Amygdala (tissue), 56 donors: Measurements from ENCODE around the gene TJP1.
"Not testable (repeated sequence)": the region's sequence is repeated elsewhere in the genome, so short reads cannot be mapped to it uniquely, and the experiment has no call there.

Experiments
- DNase-seq, 56 donors: peaks; one replicate each; lab custom pipeline; 2025; lab: John Stamatoyannopoulos, UW

TJP1 gene

DNA sequence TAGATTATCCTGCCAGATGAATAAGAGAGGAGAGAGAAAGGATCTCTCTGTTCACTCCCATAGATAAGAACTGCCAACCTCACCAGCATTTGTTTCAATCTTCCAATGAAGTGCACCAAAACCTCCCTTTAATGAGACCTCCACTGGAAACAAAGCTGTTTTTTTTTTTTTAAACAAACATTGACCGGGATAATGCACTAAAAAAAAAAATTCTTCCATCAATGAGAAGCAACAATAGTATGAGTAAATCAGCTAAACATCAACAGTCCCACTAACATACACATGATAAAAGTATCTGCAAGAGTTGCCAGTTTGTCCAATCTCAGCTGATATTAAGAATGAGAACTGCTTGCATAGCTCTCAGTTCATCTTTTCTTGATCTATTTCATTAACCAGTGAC is 19.9 kb downstream of the TJP1 start:
- no peak for DNase-seq

DNA sequence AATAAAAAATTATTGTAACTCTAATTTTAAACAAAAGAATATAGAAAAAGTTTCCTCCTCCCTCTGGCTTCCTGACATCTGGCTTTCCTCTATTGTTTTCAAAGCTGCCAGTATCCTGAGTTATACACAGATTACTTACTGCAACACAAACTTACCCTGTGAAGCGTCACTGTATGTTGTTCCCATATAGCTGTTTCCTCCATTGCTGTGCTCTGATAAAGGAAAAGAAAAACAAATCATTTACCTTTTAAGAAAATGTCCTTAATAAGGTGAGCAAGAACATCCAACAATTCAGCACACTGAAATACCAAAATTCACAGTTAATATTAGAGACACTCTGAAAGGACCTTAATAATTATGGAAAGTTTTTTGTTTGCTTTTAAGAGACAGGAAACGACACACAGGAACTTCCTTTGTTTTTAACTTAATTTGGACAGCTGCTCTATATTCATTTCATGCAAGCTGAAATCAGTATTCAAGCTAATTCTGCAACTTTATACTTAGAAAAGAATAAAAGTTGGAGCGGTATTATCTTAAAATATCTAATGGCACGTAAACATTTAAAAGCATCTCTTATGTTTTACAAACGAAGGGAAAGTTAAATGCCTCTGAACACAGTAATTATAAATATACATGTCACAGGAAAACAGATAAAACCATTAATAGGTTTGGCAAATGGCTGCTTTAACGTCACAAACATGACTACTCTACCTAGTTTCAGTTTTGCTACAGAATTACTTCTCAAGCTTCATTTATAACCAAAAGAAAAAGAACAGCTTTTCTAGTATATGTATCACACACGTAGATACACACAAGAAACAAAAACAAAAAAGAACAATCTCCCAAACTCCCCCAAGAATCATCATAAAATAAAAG is 21.5 kb downstream of the TJP1 start:
- DNase-seq, result no peak

DNA sequence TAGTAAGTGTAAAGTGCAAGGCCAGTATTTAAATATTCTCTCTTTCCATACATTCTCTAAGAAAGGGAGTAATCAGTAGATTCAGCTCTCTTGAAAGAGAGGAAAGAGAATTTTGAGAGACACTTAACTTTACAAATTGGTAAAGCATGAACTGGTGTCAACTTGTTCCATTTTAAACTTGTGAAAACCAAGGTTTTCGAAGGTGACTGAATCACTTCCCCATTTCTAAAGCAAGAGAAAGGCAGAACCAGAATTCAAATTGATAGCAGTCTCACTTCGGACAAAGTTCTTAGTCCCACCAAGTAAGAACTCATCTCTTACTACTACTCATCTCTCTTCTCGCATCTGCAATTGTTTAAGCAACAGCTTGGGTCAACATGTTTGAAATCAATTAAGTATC is 22.4 kb downstream of the TJP1 start:
- DNase-seq, result no peak

DNA sequence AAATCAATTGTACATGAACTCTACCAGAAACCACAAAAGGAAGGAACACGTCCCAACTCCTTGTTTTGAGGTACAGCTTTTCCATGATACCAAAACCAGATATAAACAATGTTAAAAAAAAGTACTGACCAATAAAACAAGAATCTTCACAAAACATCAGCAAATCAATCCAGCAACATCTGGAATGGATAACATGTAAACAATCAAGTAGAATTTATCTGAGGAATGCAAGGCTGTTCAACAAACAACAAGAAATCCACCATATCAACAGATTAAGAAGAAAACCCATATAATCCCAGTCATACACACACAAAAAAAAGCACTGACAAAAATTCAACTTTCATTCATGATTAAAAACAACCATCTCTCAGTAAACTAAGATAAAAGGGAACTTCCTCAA is 26.7 kb downstream of the TJP1 start:
- DNase-seq, result no peak

DNA sequence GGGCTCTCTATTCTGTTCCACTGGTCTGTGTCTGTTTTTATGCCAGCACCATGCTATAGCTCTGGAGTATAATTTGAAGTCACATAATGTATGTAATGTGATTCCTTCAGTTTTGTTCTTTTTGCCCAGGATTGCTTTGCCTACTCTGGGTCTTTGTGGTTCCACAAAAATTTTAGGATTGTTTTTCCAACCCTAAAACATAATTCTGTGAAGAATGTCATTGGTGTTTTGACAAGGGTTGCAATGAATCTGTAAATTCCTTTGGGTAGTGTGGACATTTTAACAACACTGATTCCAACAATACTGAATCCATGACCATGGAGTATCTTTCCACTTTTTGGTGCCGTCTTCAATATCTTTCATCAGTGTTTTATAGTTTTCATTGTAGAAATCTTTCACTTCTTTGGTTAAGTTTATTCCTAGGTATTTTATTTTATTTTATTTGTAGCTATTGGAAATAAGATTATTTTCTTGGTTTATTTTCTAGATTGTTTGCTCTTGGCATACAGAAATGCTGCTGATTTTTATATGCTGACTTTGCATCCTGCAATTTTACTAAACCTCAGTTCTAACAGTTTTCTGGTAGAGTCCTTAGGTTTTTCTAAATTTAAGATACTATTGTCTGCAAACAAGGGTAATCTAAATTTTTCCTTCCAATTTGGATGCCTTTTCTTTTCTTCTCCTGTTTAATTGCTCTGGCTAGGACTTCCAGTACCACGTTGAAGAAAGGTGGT is 29.7 kb downstream of the TJP1 start:
- no peak for DNase-seq

DNA sequence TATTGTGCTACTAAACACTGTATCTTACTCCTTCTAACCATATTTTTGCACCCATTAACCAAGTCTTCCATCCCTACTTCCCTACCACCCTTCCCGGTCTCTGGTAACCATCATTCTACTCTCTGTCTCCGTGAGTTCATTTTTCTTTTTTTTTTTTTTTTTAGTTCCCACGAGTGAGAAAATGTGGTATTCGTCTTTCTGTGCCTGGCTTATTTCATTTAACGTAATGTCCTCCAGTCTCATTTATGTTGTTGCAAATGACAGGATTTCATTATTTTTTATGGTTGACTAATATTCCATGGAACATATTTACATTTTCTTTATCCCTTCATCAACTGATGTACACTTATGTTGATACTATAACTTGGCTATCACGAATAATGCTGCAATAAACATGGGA is 31.7 kb downstream of the TJP1 start:
- DNase-seq, result no peak

DNA sequence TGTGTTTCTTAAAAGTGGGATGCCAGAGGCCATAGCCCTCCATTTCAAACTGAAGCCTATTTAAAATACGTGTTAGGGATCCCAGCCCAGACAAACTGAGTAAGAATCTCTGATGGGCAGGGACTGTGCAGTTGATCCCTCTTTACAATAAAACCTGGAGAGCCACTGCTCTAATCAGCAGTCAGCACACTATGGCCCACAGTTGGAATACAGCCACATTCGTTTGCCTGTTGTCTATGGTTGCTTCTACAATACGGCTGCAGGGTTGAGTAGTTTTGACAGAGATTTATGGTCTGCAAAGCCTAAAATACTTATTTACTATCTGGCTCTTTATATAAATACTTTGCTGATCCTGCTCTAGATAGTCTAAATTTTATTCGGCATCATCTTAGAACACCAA is 32.4 kb downstream of the TJP1 start:
- peak in 1 of 56 donors; percentile 5 for DNase-seq

DNA sequence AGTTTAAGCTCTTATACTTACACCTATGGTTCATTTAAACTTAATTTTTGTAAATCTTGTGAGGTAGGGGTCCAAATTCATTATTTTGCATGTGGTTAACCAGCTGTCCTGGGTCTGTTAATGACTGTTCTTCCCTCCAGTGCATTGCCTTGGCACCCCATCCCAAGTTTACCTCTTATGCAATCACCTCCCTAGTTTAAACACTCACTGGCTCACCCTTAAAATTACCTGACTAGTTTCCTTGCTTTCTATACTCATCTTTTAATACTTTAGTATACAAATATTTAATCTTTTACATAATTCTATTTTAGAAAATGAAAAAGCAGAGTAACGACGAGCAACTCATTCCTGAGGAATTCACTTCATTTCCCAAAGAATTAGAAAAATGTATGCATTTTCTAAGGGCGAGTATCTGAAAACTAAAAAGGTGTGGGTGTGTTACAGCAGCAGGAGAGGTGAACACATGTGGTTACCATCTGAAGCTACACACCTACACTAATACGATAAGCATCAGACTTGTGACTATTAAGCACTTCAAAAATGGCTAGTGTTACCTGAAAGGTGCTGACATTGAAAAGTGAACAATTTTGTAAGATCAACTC is 33.7 kb downstream of the TJP1 start:
- no peak for DNase-seq

DNA sequence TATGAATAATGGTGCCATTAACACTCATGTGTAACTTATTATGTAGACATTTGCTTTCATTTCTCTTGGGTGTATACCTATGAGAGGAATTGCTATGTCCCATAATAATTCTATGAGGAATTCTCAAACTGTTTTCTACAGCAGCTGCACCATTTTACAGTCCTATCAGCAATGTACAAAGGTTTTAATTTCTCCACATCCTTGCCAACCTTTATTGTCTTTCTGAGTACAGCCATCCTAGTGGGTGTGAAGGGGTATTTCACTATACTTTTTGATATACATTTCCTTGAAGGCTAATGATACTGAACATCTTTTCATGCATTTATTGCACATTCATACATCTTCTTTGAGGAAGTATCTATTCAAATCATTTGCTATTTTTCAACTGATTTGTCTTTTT is 34.5 kb downstream of the TJP1 start:
- no peak for DNase-seq

DNA sequence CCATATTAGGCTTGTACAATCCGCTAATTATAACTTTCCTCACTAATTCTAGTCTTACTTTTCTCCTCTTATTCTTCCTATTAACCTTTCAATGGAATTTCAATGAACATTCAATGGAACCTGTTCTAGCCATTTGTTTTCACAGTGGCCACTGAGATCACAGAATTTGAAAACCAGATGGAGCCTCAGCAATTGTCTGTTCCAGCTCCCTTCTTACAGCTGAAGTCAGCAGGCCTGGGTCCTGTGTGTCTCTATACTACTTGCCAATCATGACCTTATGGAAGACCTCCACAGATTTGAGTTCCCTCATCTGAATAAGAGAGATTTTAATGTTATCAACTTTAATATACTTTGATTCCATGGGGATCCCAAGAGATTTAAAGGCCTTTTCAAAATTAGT is 36.6 kb downstream of the TJP1 start:
- DNase-seq, result no peak

DNA sequence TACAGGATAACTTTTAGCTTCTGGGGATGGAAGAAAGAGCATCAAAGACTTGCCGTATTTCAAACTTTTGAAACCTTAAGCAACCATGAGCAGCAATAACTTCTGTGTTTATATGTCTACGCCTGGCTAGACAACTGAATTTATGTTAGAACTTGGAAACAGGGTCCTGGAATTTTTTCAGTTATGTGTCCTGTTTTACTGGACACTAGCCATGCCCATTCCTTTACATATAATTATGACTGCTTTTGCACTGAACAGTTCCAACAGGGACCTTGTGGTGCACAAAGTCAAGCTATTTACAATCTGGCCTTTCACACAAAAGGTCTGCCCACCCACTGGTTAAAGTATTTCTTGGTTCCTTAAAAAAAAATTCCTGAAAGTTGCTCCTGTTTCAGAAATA is 37.1 kb downstream of the TJP1 start:
- DNase-seq, result no peak

DNA sequence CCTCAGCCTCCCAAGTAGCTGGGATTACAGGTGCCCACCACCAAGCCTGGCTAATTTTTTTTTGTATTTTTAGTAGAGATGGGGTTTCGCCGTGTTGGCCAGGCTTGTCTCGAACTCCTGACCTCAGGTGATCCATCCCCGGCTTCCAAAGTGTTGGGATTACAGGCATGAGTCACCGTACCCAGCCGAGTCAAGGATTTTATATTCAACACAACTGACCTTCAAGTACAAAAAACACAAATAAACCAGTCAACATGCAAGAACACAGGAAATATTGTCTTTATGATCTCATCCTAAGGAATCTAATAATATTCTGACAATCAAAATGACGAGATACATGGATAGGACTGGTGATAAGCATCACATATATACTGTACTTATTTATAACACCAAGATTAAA is 37.9 kb downstream of the TJP1 start:
- no peak for DNase-seq

DNA sequence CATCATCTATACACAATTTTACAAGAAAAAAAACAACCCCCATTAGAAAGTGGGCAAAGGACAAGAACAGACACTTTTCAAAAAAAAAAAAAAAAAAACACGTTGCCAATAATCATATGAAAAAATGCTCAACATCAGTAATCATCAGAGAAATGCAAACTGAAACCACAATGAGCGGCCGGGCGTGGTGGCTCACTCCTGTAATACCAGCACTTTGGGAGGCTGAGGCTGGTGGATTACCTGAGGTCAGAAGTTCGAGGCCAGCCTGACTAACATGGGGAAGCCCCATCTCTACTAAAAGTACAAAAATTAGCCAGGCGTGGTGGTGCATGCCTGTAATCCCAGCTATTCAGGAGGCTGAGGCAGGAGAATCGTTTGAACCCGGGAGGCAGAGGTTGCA is 39.5 kb downstream of the TJP1 start:
- DNase-seq, result not testable (repeated sequence)

DNA sequence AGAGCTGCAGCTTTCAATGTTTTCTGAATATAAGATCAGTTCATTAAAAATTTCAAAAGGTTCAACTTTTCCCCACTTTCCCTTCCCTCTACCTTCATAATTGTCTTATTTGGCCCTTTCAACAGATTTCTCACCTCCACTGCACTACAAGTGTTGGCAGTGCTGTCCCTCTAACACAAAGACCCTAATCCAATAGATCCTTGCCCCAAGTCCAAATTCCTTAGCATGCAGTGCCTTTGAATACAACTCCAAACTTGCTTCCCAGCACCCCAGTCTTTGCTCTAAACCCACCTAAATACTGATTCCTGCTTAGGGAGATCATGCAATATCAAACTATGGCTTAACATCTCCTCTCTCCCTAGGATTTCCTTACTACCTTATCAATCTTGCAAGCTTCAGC is 43.9 kb downstream of the TJP1 start:
- DNase-seq, result no peak

DNA sequence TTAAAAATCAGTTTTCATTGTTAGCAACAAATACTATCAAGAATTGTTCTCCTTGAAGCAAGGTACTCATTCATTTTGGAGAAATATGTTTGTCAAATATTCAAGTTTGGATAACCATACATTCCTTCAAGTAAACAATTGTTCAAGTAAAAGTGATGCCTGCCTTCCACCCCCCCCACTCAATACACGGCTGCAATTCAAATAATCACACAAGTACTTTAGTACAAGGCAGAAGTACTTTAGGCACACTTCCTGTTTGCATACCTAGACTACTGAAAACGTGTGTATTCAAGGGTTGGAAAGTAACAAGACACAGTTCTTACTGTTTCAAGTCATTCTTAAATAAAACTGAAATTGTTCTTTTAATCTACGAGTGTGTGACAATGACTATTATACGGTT is 45.4 kb downstream of the TJP1 start:
- DNase-seq, result no peak

DNA sequence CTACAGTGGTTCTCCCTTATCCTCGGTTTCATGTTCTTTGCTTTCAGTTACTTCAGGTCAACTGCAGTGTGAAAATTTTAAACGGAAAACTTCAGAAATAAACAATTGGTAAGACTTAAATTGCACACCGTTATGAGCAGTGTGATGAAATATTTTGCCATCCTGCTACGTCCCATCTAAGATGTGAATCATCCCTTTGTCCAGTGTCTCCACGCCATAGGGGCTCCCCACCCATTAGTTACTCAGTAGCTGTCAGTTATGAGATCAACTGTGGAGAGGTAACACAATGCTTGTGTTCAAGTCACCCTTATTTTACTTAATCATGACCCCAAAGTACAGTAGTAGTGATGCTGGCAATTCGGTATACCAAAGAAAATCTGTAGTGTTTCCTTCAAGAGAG is 47.4 kb downstream of the TJP1 start:
- no peak for DNase-seq

DNA sequence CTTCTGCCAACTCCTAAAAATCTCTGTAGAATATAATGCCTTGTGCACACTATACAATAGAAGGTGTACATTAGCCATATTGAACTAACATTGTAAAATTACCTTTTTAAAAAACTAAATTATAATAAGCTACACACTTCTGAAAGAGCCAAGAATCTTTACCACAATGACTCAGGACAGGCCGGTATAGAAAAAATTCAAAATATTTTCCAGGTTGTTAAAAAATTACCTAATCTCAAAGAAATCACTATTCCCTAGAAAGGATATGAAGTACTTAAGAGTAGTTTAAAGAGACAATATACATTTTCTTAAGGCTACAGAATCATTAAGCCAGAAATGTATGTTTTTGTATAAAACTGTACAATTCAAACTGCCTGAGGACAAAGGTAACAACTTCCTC is 48.5 kb downstream of the TJP1 start:
- no peak for DNase-seq

DNA sequence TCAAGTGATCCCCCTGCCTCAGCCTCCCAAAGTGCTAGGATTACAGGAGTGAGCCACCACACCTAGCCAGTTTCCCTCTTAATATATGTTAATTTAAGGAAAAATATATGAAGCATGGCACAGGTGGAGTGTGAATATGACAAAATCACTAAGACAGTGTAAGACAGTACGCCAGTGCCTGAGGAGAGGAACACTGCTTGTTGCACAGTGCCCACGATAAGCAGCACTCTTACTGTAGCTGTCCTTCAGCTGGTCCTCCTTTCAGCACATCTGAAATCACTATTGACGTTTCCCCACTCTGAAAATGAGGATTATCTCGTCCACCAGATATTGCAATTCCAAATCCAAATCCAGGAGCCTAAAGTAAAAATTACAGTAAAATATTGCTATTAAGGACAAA is 49.3 kb downstream of the TJP1 start:
- DNase-seq, result no peak

DNA sequence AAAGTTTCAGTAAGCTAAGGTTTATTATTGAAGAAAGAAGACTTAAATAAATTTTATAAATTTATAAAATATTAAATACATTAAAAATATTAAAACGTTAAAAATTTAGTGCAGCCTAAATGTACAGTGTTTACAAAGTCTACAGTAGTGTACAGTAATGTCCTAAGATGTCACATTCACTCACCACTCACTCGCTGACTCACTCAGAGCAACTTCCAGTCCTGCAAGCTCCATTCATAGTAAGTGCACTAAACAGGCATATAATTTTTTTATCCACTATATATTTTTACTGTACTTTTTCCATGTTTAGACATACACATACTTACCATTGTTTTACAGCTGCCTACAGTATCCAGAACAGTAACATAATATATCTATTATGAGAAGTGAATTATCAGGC is 51.5 kb downstream of the TJP1 start:
- DNase-seq, result no peak

DNA sequence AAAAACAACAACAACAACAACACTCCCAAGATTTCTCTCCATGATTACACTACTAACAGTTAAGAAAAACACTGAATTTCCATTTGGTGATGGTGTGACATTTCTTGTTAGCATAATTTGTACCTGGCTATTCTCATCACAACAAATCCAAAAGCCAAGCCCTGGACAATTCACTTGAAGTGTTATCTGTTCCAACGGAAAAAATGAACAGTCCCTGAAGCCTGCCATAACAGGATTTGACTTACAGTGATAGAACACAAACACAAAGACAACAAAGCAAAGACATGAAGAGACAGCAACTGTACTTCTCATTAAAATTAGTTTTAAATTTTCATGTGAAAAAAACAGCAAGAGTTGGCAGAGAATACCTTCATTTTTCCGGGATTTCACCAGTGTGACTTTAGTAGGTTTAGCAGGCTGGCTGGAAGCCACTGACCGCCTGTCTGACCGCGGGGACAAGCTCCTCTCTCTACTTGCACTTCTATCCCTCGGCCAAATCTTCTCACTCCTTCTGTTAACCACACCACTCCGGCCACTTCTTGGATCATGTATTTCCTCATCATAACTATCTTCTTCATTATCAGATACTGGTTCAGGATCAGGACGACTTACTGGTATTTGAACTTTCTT is 56.3 kb downstream of the TJP1 start:
- peak in 1 of 56 donors; percentile 12 for DNase-seq

DNA sequence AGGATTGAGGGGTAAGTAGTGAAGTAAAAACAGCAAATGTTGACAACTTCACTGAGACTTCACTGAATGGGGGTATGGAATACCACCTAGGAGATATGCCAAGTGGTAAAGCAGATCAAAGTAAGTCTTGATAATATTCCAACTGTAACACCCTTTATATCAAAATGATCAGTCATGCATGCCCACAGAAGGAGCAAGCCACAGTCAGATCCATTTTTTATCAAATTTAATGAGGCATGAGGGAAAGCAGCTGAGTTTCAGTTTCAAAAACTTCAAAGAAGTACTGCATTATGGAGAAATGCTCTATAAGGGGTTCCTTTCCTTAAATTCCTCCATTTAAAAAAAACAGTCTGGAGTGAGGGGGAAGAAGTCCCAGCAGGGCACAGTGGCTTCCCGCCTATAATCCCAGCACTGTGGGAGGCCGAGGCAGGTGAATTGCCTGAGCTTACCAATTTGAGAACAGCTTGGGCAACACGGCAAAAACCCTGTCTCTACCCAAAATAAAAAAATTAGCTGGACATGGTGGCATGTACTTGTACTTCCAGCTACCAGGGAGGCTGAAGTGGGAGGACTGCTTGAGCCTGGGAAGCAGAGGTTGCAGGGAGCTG is 56.9 kb downstream of the TJP1 start:
- DNase-seq, result no peak
